Ovary (tissue), 9 donors: ENCODE data around the gene PLB1. TPM values are rescaled to one million over a fixed set of nuclear protein-coding genes. Genes with fewer than 3 reads are reported as not detected.

Experiments
- DNase-seq, 5 donors: peaks; one replicate each; pipeline ENCODE4 v3.0.0-alpha.2; 2019 to 2020
- H3K27ac ChIP-seq, 2 donors: fragments of 200-600 bp; one replicate each; pipeline versions ENCODE4 v1.5.1 to v1.8.0; 2019 to 2022
- H3K27me3 ChIP-seq: fragments of 200-600 bp; one replicate; pipeline ENCODE4 v1.8.0; 2022
- H3K36me3 ChIP-seq: fragments of 200-600 bp; sonication (generic); one replicate; pipeline ENCODE4 v1.5.1; 2019
- H3K4me1 ChIP-seq: one replicate; pipeline ENCODE4 v1.8.1; 2013; ENCODE audit warnings: mild to moderate bottlenecking, moderate library complexity; ENCODE audit not compliant: insufficient read depth
- H3K4me3 ChIP-seq: fragments of 200-600 bp; sonication (generic); one replicate; pipeline ENCODE4 v1.5.1; 2017
- H3K9me3 ChIP-seq, 2 donors: fragments of 200-600 bp in 1 of 2; sonication (generic) in 1 of 2; one replicate each; pipeline versions ENCODE4 v1.5.1 to v1.8.1; 2013 to 2019; ENCODE audit warnings: mild to moderate bottlenecking in 1 of 2, moderate library complexity in 1 of 2
- EP300 ChIP-seq: sonication (generic); formaldehyde crosslinking; IDR thresholded peaks from one replicate; pipeline ENCODE4 v1.6.1; 2017; ENCODE audit warnings: antibody characterized with exemption
- POLR2A ChIP-seq: fragments of 450-650 bp; IDR thresholded peaks from one replicate; pipeline ENCODE4 v1.6.1; 2017; ENCODE audit warnings: antibody characterized with exemption, mild to moderate bottlenecking, moderate library complexity
- WGBS, 3 donors: extraction: QIAGEN DNeasy Blood & Tissue Kit in 1 of 3; methylation state at CpG; one replicate each; pipeline versions ENCODE4 v1.1.5 to v1.1.7; 2013 to 2017; 5-methylcytosine and 5-hydroxymethylcytosine counted together
- intact Hi-C, 4 donors: fragments of 100-400 bp; cut with DNase I; formaldehyde crosslinking; loops; one replicate each; pipeline versions ENCODE4 v1.11.0 to v1.15.1; 2022 to 2023
- polyA plus RNA-seq, 2 donors: library from polyadenylated mRNA; stranded (reverse); fragments of 200-250 nt in 1 of 2; fragments of 350-450 nt in 1 of 2; fragmentation: Illumina TruSeq in 1 of 2; extraction: RNeasy Lipid Tissue Mini Kit (QIAGEN cat#74804) in 1 of 2; gene quantifications; one replicate each; pipeline ENCODE4 v1.2.3, GENCODE V29; 2013 to 2014
- total RNA-seq, 7 donors: library from RNA; depleted of rRNA in 2 of 7; stranded (reverse); fragments of >200 nt in 2 of 7; fragmentation: NEBNext Ultra II Directional in 3 of 7; extraction: Animal tissue kit (Norgen Biotek cat#: 25700) in 3 of 7; gene quantifications; one replicate each; pipeline versions ENCODE4 v1.1.0 to v1.2.4, GENCODE V29; 2016 to 2023
- TF ChIP-seq, protein P1 (sequence below), 3 donors: fragments of 450-650 bp in 2 of 3; fragments of 200-600 bp in 1 of 3; IDR thresholded peaks; one replicate each; pipeline versions ENCODE4 v1.5.1 to v1.8.0; 2016 to 2022; ENCODE audit warnings: antibody characterized with exemption in 3 of 3, mild to moderate bottlenecking in 1 of 3
- donor health status: DM: no; HTN: no; CAD: no; lungs with moderate emphysema.
- donor health status: DM: no; HTN: no; CAD: no.
- donor health status: Bipolar disorder and iron deficiency.
- donor health status: DM: yes; HTN: yes; CAD: no.
- donor health status: DM: no; HTN: no; CAD: no.
- donor health status: DM: yes; HTN: yes; CAD: no.

Gene PLB1
- total and polyA plus RNA-seq, 9 donors, result 0.99 to 9.3 (median 2.7) TPM

DNA sequence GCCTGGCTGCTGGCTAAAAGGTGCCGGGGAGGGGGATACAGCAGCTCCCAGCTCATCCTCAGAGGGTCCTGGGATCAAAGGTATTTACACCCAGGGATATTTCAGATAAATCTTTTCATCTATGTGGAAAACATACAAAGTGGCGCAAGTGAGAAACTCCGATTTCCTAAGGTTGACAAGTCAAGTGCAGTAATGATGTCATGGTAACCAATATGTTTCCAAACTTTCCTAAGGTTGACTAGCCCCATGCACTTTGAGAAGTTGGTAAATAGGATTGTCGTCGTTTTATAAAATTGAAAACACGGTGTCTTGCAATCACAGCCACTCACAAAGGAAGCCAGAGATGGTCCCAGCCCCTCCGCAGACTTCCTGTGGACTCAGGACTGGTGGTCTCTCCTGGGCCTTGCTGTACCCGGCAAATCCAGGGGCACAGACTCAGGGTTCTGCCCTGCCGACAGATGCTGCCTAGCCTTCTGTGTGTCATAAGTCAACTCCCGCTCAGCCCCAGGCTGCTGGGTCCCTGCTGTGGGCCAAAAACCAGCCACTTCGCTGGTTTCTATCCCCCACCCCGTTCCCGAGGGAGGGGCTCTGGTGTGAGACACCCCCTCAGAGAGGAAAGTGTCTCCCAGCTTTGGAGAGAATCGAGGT, 144.5 kb downstream of the PLB1 start:
- peak in 2 of 5 donors; percentile 21 to 32 for DNase-seq
- no peak overlapping the region for H3K27ac ChIP-seq
- WGBS, 3 donors, result 86 to 89% (median 89%) methylated on average over 14 of the region's 14 CpGs
- H3K4me3 ChIP-seq, result no peak overlapping the region
- H3K9me3 ChIP-seq, result no peaks in the 10 kb centered on the region
- no peaks in the 10 kb centered on the region for H3K36me3 ChIP-seq
- no peaks in the 10 kb centered on the region for H3K27me3 ChIP-seq
- intact Hi-C loops, result no loop called here
- TF ChIP-seq EP300, result no peak
- TF ChIP-seq POLR2A, result no peak
- TF ChIP-seq, protein P1, sequence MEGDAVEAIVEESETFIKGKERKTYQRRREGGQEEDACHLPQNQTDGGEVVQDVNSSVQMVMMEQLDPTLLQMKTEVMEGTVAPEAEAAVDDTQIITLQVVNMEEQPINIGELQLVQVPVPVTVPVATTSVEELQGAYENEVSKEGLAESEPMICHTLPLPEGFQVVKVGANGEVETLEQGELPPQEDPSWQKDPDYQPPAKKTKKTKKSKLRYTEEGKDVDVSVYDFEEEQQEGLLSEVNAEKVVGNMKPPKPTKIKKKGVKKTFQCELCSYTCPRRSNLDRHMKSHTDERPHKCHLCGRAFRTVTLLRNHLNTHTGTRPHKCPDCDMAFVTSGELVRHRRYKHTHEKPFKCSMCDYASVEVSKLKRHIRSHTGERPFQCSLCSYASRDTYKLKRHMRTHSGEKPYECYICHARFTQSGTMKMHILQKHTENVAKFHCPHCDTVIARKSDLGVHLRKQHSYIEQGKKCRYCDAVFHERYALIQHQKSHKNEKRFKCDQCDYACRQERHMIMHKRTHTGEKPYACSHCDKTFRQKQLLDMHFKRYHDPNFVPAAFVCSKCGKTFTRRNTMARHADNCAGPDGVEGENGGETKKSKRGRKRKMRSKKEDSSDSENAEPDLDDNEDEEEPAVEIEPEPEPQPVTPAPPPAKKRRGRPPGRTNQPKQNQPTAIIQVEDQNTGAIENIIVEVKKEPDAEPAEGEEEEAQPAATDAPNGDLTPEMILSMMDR (IDR thresholded peaks at IDR 0.05), result no peak
- H3K4me1 ChIP-seq, result peaks cover 34% of the 10 kb centered on the region

DNA sequence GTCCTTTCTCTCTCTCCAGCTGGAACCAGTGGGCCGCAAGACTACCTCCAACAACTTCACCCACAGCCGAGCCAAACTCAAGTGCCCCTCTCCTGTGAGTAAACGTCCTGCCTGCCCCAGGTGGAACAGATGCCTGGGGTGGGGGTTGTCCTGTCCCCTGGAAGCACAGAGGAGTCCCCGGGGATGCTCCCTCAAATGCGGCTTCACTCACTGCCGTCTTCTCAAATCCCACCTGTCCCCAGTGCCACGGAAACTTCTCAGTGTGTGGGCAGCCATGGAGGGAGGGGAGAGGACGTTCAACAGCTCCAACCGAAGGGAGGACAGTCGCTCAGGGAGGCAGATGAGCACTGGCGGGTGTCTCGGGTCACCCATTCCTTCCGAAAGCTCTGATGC, 145.0 kb downstream of the PLB1 start:
- TF ChIP-seq, protein P1 (IDR thresholded peaks at IDR 0.05), result no peak
- no peak for TF ChIP-seq EP300
- no peak for TF ChIP-seq POLR2A
- H3K27me3 ChIP-seq, result no peaks in the 10 kb centered on the region
- no peak overlapping the region for H3K27ac ChIP-seq
- H3K9me3 ChIP-seq, result no peaks in the 10 kb centered on the region
- intact Hi-C loops, result no loop called here
- no peaks in the 10 kb centered on the region for H3K36me3 ChIP-seq
- H3K4me3 ChIP-seq, result no peak overlapping the region
- H3K4me1 ChIP-seq, result peaks cover 30% of the 10 kb centered on the region
- peak in 2 of 5 donors; percentile 20 to 29 for DNase-seq
- WGBS, 3 donors, result 92 to 95% (median 92%) methylated on average over 13 of the region's 13 CpGs

DNA sequence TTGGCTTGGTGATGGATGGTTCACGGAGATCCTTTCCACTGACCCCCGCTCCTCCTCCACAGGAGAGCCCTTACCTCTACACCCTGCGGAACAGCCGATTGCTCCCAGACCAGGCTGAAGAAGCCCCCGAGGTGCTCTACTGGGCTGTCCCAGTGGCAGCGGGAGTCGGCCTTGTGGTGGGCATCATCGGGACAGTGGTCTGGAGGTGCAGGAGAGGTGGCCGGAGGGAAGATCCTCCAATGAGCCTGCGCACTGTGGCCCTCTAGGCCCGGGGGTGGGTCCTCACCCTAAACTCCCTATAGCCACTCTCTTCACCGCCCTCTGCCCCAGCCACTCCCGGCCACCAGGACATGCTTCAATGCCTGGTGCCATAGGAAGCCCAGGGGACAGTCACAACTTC, 146.9 kb downstream of the PLB1 start:
- Histone ChIP-seq H3K4me1 (peaks cover 24% of the 10 kb centered on the region), H3K36me3 (no peaks in the 10 kb centered on the region), H3K4me3 (no peak overlapping the region), H3K9me3 (no peaks in the 10 kb centered on the region), H3K27ac (peak overlapping the region in 1 of 2 donors; percentile 27), H3K27me3 (no peaks in the 10 kb centered on the region)
- peak in 2 of 5 donors; percentile 36 to 38 for DNase-seq
- intact Hi-C loops, result no loop called here
- no peak for TF ChIP-seq POLR2A
- TF ChIP-seq, protein P1 (IDR thresholded peaks at IDR 0.05), result no peak
- no peak for TF ChIP-seq EP300
- 95 to 98% (median 97%) methylated on average over 13 of the region's 13 CpGs for WGBS, 3 donors

DNA sequence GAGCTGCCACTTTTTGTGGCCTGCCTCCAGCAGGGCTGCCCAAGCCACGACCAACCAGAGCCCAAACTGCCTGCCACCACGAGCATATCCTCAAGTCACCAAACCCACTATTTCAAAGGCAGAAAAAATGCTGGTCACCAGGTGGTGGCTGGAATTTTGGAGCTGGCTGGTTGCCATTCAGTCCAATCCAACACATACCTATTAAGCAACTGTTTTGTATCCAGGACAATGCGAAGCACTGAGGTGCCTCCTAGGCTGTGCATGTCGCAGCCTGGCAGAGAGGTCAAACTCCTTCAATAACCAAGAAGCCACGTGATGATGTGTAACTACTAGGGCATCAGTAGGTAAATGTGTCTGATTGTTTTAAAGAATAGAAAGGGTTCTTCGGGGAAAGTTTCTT, 147.5 kb downstream of the PLB1 start:
- DNase-seq, result peak in 3 of 5 donors; percentile 44 to 54 (median 45)

More for the DNA sequence above, 147.5 kb downstream of the PLB1 start:
- Histone ChIP-seq H3K4me1 (peaks cover 23% of the 10 kb centered on the region), H3K9me3 (no peaks in the 10 kb centered on the region), H3K27ac (peak overlapping the region in 1 of 2 donors; percentile 52), H3K27me3 (no peaks in the 10 kb centered on the region), H3K4me3 (no peak overlapping the region), H3K36me3 (no peaks in the 10 kb centered on the region)
- intact Hi-C loops, result no loop called here
- 79 to 81% (median 81%) methylated on average over 6 of the region's 6 CpGs for WGBS, 3 donors
- TF ChIP-seq POLR2A, result no peak
- TF ChIP-seq, protein P1 (IDR thresholded peaks at IDR 0.05), result no peak
- TF ChIP-seq EP300, result no peak
